PC-9 (cell line): ENCODE measurements around the gene VRK1.

Source experiments
- CTCF ChIP-seq: fragments of 200-600 bp; sonication (generic); conservative IDR thresholded peaks from 2 replicates; pipeline ENCODE4 v1.6.1; 2017; ENCODE audit warnings: mixed run types, antibody characterized with exemption, mild to moderate bottlenecking, moderate library complexity
- EZH2 ChIP-seq: fragments of 200-600 bp; sonication (generic); IDR thresholded peaks from 2 replicates; pipeline ENCODE4 v1.8.0; 2017; ENCODE audit warnings: antibody characterized with exemption, low read depth

GRCh38 chr14:96793547-96793946 is 3.6 kb upstream of the VRK1 start:
- no peak for TF ChIP-seq CTCF
- no peak for TF ChIP-seq EZH2
